SH-SY5Y (cell line): ENCODE data around the gene PEDS1.

ENCODE experiments used
- GATA2 ChIP-seq: IDR thresholded peaks from 2 replicates; pipeline ENCODE4 v1.6.1; 2011; ENCODE audit warnings: mild to moderate bottlenecking, low read depth, low read length
- GATA3 ChIP-seq: IDR thresholded peaks from 2 replicates; pipeline ENCODE4 v1.6.1; 2011; ENCODE audit warnings: low read depth, mild to moderate bottlenecking, low read length, moderate library complexity

- TF ChIP-seq GATA2, result no peak
- TF ChIP-seq GATA3, result no peak
Measured at GRCh38 chr20:50124496-50124895, 29.0 kb downstream of the PEDS1 start.
